GM18951 (cell line): ENCODE data around the gene RPS17.

Experiments
- POLR2A ChIP-seq: IDR thresholded peaks from 4 replicates; pipeline ENCODE4 v1.6.1; 2011; ENCODE audit warnings: mild to moderate bottlenecking; ENCODE audit not compliant: insufficient read length, insufficient read depth; ENCODE audit errors: extremely low read depth
- in situ Hi-C: fragments of 300-500 bp; cut with MboI; formaldehyde crosslinking; loops from one replicate; pipeline ENCODE4 v1.12.0; 2022; ENCODE audit warnings: low sequenced_read_pairs, mixed read lengths, inconsistent platforms; ENCODE audit not compliant: unreplicated experiment

The RPS17 gene

GRCh38 chr15:82539691-82540054 is 584 bp downstream of the RPS17 start:
- no peak for TF ChIP-seq POLR2A
- in situ Hi-C loops = loop anchor here (10.0 kb wide), 1 partner anchor 465 kb away; no protein-coding TSS in a partner anchor

DNA sequence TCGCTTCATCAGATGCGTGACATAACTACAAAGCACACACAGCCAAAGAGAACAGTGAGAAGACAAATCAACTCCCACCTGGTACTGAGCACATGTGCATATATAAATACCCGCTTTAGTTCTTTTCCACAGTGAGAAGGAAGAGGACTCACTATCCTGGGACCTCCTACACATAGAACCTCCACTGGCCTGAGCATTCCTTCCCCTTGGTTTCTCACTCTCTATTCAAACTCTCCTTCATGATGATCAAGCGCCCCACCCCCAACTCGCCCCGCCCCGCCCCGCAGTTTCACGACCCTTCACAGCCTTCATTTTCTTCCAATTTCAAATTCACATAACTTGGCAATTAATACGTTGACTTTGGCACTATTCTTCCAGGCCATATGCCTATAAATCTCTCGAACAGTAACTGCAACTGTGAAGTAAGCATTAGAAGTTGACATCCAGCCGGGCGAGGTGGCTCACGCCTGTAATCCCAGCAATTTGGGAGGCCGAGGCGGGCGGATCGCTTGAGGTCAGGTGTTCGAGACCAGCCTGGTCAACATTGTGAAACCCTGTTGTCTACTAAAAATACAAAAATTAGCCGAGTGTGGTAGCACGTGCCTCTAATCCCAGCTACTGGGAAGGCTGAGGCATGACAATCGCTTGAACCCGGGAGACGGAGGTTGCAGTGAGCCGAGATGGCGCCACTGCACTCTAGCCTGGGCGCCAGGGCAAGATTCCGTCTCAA is 1.1 kb downstream of the RPS17 start:
- in situ Hi-C loops = loop anchor here (10.0 kb wide), 1 partner anchor 466 kb away; no protein-coding TSS in a partner anchor
- TF ChIP-seq POLR2A = no peak

DNA sequence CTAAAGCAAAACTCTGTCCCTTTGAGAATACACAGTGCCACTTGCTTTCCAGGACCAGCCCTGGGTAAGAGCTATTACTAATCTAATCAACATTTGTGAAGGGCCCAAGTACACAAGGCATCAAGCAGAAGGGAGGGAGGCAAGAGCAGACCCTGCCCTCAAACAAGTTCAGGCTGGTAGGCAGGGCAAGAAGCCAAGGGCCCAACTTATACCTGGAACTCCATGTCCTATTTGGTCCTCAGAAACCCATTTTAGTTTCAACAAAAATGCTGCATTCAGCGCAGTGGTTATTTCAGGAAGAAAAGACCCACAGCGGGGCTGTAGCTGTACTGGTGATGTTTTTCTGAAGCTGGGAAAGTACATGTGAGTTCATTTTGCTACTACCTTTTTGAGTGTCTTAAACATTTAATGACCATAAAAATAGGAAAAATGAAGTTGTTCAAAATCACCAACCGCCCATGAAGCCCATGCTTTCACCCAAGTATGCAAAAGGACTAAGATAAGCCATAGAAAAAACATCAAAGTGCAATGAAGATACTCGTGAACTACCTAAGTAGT is 2.8 kb downstream of the RPS17 start:
- TF ChIP-seq POLR2A = no peak
- in situ Hi-C loops = loop anchor here (10.0 kb wide), 1 partner anchor 467 kb away; no protein-coding TSS in a partner anchor

DNA sequence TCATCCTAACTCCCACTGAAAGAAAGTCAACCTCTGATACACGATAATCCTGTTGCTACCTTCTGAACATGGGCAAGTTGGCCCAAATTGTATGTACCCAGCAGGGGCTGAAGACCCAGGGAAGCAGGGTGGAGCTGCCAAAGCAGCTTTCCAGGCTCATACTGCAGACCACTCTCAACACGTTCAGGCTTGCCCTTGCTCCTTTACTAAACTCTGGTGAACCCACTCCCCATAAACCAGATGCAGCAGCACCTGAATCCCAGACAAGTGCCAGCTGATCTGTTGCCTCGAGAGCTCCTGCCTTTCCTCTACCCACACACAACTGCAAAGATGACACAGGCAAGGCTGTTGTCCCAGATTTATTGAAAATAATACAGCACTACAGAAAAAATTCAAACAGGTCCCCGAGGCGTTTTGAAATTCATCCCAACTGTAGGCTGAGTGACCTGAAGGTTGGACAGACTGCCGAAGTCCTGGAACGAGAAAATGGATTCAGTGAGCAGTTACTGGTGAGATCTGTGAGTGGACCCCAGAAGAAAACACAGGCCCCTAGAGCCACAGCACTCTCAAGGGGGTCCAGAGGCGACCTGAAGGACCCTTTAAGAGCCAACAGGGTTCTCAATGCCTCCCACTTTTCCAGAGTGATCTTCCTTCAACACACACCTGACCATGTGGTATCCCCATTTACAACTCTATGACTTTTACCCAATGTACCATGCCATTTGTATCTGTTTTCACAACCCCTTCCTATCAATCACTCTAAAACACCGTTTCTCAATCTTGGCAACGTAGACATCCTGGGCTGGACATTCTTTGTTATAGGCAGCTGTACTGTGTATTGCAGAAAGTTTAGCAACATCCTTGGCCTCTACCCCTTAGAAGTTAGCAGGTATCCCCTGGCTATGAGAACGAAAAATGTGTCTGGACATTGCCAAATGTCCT is 3.6 kb downstream of the RPS17 start:
- no peak for TF ChIP-seq POLR2A
- in situ Hi-C loops = loop anchor here (10.0 kb wide), 1 partner anchor 468 kb away; no protein-coding TSS in a partner anchor

DNA sequence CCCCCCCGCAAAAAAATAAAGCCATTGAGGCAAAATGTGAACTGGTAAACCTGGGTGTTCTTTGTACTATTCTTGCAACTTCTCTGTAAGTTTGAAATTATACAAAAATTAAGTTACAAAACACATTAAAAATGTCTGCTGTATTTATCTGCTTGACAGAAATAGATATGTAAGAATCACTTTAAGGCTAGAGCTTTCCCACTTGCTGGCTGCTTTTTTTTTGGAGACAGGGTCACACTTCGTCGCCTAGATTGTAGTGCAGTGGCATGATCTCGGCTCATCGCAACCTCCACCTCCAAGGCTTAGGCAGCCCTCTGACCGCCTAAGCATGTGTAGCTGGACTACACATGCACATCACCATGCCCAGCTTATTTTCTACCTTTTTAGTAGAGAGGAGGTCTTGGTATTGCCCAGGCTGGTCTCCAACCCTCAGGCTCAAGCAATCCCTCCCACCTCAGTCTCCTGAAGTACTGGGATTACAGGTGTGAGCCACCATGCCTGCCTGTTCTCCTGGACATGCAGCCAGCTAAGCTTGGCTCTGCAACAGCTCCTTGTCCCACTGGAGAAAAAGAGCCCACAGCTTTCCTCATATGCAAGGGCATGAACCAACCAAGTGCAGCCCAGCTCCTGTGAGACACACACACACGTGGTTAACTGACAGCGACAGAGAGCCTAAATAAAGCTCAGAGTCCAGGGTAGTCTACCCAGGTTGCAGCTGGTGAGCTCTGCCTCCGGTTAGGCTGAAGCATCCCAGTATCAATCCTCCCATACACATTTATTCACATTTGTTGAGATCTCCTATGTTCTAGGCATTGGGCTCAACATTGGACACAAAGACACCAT is 4.5 kb downstream of the RPS17 start:
- in situ Hi-C loops = loop anchor here (10.0 kb wide), 1 partner anchor 469 kb away; no protein-coding TSS in a partner anchor
- TF ChIP-seq POLR2A = no peak

GRCh38 chr15:82535151-82535550 is 5.1 kb downstream of the RPS17 start:
- in situ Hi-C loops = loop anchor here (10.0 kb wide), 1 partner anchor 470 kb away; no protein-coding TSS in a partner anchor

GRCh38 chr15:82534457-82534861 is 5.8 kb downstream of the RPS17 start:
- in situ Hi-C loops = loop anchor here (10.0 kb wide), 1 partner anchor 470 kb away; no protein-coding TSS in a partner anchor

DNA sequence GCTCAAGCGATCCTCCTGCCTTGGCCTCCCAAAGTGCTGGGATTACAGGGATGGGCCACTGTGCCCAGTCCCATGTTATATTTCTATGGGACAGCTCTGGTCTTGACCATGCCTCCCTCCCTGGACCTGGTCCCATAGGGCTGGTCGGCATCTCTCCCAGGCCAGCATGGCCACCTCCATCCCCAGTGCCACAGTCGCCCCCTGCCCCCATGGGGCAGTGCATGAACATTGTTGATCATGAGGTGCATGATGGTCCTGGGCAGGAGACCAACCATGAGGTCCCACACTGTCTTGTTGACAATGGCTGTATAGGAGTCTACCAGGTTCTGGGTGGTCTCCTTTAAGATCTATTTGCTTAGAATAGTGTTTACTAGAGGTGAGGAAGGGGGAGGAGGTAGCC is 6.5 kb downstream of the RPS17 start:
- TF ChIP-seq POLR2A = no peak
- in situ Hi-C loops = loop anchor here (10.0 kb wide), 1 partner anchor 471 kb away; no protein-coding TSS in a partner anchor

DNA sequence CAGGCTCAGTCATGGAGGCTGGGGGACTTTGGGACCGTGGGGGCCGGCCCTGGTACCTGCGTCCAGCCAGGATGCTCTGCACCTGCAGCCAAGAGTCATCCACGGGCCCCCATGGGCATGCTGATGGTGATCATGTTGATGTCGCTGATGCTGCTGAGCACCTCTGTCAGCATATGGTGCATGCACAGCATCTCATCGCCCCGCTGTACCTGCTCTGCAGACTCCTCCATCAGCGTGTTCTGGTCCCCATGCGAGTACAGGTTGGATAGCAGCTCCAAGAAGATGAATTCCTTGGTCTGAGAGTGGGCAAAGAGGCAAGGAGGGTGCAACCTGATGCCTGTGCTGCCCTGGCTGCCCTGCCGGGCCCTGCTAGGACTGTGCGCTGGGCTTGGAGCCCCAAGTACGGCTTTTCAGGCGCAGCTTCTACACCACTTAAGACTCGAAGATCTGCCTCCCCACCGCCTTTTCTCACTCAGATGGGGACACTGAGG is 7.2 kb downstream of the RPS17 start:
- no peak for TF ChIP-seq POLR2A
- in situ Hi-C loops = loop anchor here (10.0 kb wide), 1 partner anchor 472 kb away; no protein-coding TSS in a partner anchor

GRCh38 chr15:82532383-82532990 is 7.8 kb downstream of the RPS17 start:
- in situ Hi-C loops = loop anchor here (10.0 kb wide), 1 partner anchor 472 kb away; no protein-coding TSS in a partner anchor
- no peak for TF ChIP-seq POLR2A

GRCh38 chr15:82531496-82532382 is 8.5 kb downstream of the RPS17 start:
- no peak for TF ChIP-seq POLR2A
- in situ Hi-C loops = loop anchor here (10.0 kb wide), 1 partner anchor 473 kb away; no protein-coding TSS in a partner anchor
